ENCODE results near the gene RGS3. TPM values are rescaled to one million over a fixed set of nuclear protein-coding genes. Genes with fewer than 3 reads are reported as not detected.

The RGS3 gene
- total RNA-seq, 1 donor, result 77.4 TPM

DNA sequence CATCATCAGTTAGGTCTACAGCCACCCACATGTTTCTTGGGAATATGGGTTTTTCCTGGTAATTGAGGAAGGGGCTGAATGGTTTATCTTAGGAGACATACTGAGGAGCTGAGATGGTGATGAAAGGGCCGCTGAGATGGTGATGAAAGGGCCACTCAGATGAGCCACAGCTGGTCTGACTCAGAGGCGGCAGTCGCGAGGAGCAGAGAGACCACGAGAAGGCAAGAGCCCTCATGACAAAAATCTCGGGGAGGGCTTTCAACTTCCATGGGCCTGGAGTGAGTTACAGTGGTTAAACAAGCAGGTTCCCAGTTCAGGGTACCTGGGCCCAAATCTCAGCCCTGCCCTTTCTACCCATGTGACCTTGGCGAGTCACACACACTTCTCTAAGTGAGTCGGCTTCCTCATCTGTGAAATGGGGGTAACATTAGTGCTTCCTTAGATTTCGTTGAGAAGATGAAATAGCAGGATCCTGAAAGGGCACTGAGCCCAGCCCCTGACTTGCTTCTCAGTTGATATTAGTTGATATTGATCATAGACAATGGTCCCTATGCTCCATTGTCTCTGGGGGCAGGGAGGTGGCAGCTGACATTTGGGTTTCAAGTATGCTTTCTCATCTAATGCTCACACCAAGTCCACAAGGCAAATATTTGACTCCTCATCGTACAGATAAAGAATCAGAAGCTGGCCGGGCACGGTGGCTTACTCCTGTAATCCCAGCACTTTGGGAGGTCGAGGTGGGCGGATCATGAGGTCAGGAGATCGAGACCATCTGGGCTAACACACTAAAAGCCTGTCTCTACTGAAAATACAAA, 169.5 kb downstream of the RGS3 start:
- peak overlapping the region; percentile 55 for H3K27ac ChIP-seq (ENCODE audit: low read depth, low read length)
- H4K20me1 ChIP-seq (ENCODE audit: insufficient read depth, low read length), result no peaks in the 10 kb centered on the region
- peaks cover 41% of the 10 kb centered on the region for H3K4me1 ChIP-seq (ENCODE audit: insufficient read depth, low read length)
- no peaks in the 10 kb centered on the region for H3K9me3 ChIP-seq (ENCODE audit: low read depth, low read length)
- DNase-seq (ENCODE audit: insufficient read length, low spot score, missing footprints), result no peak
- TF ChIP-seq, protein P1, sequence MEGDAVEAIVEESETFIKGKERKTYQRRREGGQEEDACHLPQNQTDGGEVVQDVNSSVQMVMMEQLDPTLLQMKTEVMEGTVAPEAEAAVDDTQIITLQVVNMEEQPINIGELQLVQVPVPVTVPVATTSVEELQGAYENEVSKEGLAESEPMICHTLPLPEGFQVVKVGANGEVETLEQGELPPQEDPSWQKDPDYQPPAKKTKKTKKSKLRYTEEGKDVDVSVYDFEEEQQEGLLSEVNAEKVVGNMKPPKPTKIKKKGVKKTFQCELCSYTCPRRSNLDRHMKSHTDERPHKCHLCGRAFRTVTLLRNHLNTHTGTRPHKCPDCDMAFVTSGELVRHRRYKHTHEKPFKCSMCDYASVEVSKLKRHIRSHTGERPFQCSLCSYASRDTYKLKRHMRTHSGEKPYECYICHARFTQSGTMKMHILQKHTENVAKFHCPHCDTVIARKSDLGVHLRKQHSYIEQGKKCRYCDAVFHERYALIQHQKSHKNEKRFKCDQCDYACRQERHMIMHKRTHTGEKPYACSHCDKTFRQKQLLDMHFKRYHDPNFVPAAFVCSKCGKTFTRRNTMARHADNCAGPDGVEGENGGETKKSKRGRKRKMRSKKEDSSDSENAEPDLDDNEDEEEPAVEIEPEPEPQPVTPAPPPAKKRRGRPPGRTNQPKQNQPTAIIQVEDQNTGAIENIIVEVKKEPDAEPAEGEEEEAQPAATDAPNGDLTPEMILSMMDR (IDR thresholded peaks at IDR 0.05; ENCODE audit: extremely low read depth, low read depth, low read length), result no peak
- no peak overlapping the region for H2AFZ ChIP-seq (ENCODE audit: low read length)
- H3K79me2 ChIP-seq (ENCODE audit: insufficient read depth, low read length), result no peaks in the 10 kb centered on the region
- H3K36me3 ChIP-seq (ENCODE audit: insufficient read depth, low read length), result no peaks in the 10 kb centered on the region
- no peaks in the 10 kb centered on the region for H3K27me3 ChIP-seq (ENCODE audit: insufficient read depth, low read length)
- H3K4me2 ChIP-seq (ENCODE audit: insufficient read depth, low read length), result peak overlapping the region; percentile 52
- peak overlapping the region; percentile 19 for H3K4me3 ChIP-seq (ENCODE audit: insufficient read depth, low read length)

DNA sequence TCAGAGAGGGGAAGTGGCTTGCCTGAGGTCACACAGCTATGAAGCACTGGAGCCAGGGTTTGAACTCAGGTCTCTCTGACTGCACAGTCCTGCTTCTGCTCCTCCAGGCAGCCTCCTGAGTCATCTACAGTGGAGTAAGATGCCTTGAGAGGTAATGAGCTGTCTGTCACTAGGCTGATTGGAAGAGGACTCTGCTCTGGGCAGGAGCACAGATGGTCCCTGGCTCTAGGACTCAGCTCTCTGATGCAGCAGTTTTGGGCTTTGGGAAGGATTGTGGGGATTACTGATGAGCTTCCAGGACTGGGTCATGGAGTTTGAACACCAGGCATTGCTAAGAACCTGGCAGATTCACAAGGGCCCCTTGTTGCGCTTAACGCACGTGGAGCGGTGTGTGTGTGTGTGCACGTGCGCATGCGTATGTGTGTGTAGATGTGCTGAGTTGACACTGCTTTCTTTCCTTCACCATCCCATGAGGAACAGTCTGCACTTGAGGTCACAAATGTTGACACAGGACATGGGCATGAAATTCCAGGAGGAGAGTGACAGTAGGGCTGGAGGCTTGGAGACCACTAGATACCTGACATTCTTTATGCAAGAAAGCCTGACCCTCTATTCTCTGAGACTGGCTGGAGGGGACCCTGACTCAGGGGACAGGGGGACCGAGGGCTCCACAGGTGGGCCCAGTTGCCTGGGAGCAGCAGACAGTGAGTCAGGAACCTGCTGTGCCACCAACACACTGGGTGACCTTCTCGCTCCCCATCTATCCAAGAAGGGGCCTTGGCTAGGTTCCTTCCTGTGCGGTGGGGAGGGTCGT, 170.5 kb downstream of the RGS3 start:
- H3K27ac ChIP-seq (ENCODE audit: low read depth, low read length), result no peak overlapping the region
- H3K4me3 ChIP-seq (ENCODE audit: insufficient read depth, low read length), result no peak overlapping the region
- peaks cover 41% of the 10 kb centered on the region for H3K4me1 ChIP-seq (ENCODE audit: insufficient read depth, low read length)
- no peak for DNase-seq (ENCODE audit: insufficient read length, low spot score, missing footprints)
- H3K4me2 ChIP-seq (ENCODE audit: insufficient read depth, low read length), result no peak overlapping the region
- no peaks in the 10 kb centered on the region for H3K9me3 ChIP-seq (ENCODE audit: low read depth, low read length)
- H3K36me3 ChIP-seq (ENCODE audit: insufficient read depth, low read length), result no peaks in the 10 kb centered on the region
- no peaks in the 10 kb centered on the region for H3K79me2 ChIP-seq (ENCODE audit: insufficient read depth, low read length)
- H3K27me3 ChIP-seq (ENCODE audit: insufficient read depth, low read length), result no peaks in the 10 kb centered on the region
- H4K20me1 ChIP-seq (ENCODE audit: insufficient read depth, low read length), result no peaks in the 10 kb centered on the region
- TF ChIP-seq, protein P1 (IDR thresholded peaks at IDR 0.05; ENCODE audit: extremely low read depth, low read depth, low read length), result no peak
- H2AFZ ChIP-seq (ENCODE audit: low read length), result no peak overlapping the region

DNA sequence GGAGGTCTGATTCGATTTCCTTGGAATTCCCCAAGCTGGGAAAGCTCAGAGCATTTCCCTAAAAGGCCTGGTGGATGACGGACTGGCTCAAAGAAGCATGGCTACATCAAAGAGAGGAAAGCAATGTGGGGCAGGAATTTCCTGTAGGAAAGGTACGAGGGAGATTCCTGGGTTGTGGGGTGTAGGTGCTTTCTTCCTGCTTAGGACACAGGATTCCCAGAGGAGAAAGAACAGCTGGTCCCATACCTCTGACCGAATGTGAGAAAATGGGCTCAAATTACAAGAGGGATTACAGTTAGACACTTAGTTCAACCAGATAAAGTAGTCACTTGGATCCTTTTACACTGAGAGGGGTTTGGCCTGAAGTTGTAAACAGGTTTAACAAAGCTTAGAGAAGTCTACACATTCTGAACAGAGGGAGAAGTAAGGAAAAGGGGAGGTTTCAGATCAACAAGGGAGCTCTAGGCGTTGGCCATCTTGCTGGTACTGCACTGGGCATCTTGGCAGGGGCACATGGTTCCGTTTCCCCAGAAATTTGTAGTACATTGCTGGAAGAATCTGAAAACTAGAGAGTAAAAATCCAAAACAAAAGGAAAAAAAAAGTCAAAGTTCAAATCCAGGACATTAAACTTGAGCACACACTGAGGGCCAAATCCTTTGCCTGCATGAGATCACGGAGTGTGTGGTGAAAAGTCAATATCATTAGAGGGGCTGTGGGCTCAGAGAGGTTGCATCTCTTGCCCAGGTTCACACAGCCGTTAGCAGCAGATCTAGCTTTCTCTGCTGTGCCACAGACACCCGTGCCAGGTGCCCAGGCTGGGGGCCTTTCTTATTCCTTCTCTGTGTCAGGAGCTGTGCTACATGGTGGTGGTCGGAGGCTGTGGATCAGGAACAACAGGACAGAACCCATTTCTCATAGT, 171.3 kb downstream of the RGS3 start:
- H4K20me1 ChIP-seq (ENCODE audit: insufficient read depth, low read length), result no peaks in the 10 kb centered on the region
- peaks cover 41% of the 10 kb centered on the region for H3K4me1 ChIP-seq (ENCODE audit: insufficient read depth, low read length)
- H3K36me3 ChIP-seq (ENCODE audit: insufficient read depth, low read length), result no peaks in the 10 kb centered on the region
- H3K9me3 ChIP-seq (ENCODE audit: low read depth, low read length), result no peaks in the 10 kb centered on the region
- no peak overlapping the region for H2AFZ ChIP-seq (ENCODE audit: low read length)
- H3K27ac ChIP-seq (ENCODE audit: low read depth, low read length), result no peak overlapping the region
- no peak for DNase-seq (ENCODE audit: insufficient read length, low spot score, missing footprints)
- H3K4me3 ChIP-seq (ENCODE audit: insufficient read depth, low read length), result no peak overlapping the region
- TF ChIP-seq, protein P1 (IDR thresholded peaks at IDR 0.05; ENCODE audit: extremely low read depth, low read depth, low read length), result no peak
- no peaks in the 10 kb centered on the region for H3K27me3 ChIP-seq (ENCODE audit: insufficient read depth, low read length)
- H3K79me2 ChIP-seq (ENCODE audit: insufficient read depth, low read length), result no peaks in the 10 kb centered on the region
- H3K4me2 ChIP-seq (ENCODE audit: insufficient read depth, low read length), result no peak overlapping the region

All from osteoblast (primary cell).